GDM1 (cell line): ENCODE results near the gene TNK2.
"Not testable (repeated sequence)": the region's sequence is repeated elsewhere in the genome, so short reads cannot be mapped to it uniquely, and the experiment has no call there.

Experiments used
- DNase-seq: peaks from one replicate; lab custom pipeline; 2025; lab: John Stamatoyannopoulos, UW

TNK2 gene

GRCh38 chr3:195885036-195885891, 23.1 kb downstream of the TNK2 start:
- DNase-seq, result no peak

- no peak for DNase-seq
Observed at GRCh38 chr3:195884691-195885035, 23.7 kb downstream of the TNK2 start.

GRCh38 chr3:195883801-195884200, 24.6 kb downstream of the TNK2 start:
- DNase-seq, result no peak

- no peak for DNase-seq
Observed at GRCh38 chr3:195883160-195883559, 25.2 kb downstream of the TNK2 start.

GRCh38 chr3:195882002-195882441, 26.3 kb downstream of the TNK2 start:
- no peak for DNase-seq

- no peak for DNase-seq
Observed at GRCh38 chr3:195881276-195881988, 26.9 kb downstream of the TNK2 start.

- DNase-seq, result no peak
Observed at GRCh38 chr3:195880037-195880431, 28.3 kb downstream of the TNK2 start.

GRCh38 chr3:195879416-195880036, 28.8 kb downstream of the TNK2 start:
- DNase-seq, result no peak

- DNase-seq, result no peak
Observed at GRCh38 chr3:195878424-195879274, 29.7 kb downstream of the TNK2 start.

GRCh38 chr3:195877767-195878423, 30.5 kb downstream of the TNK2 start:
- DNase-seq, result no peak

- no peak for DNase-seq
Observed at GRCh38 chr3:195877136-195877715, 31.1 kb downstream of the TNK2 start.

- no peak for DNase-seq
Observed at GRCh38 chr3:195876297-195877064, 31.9 kb downstream of the TNK2 start.

- no peak for DNase-seq
Observed at GRCh38 chr3:195875482-195876236, 32.7 kb downstream of the TNK2 start.

- DNase-seq, result no peak
Observed at GRCh38 chr3:195873971-195874370, 34.4 kb downstream of the TNK2 start.

- no peak for DNase-seq
Observed at GRCh38 chr3:195873281-195873887, 35.0 kb downstream of the TNK2 start.

GRCh38 chr3:195872800-195873199, 35.6 kb downstream of the TNK2 start:
- DNase-seq, result no peak

GRCh38 chr3:195872097-195872496, 36.3 kb downstream of the TNK2 start:
- DNase-seq, result no peak

- DNase-seq, result not testable (repeated sequence)
Observed at GRCh38 chr3:195871686-195872085, 36.7 kb downstream of the TNK2 start.

- DNase-seq, result no peak
Observed at GRCh38 chr3:195870937-195871336, 37.4 kb downstream of the TNK2 start.
